Smooth muscle cell (in vitro differentiated cells): Measurements from ENCODE around the gene OTULIN. TPM values are rescaled to one million over a fixed set of nuclear protein-coding genes. Genes with fewer than 3 reads are reported as not detected.
A peak's percentile ranks its signal among the peaks of the same experiment; 100 is the strongest.

Experiments used
- DNase-seq: peaks from one replicate; lab custom pipeline; 2025; ENCODE audit not compliant: unreplicated experiment; lab: John Stamatoyannopoulos, UW
- H2AFZ ChIP-seq: fragments of 200-600 bp; sonication (generic); 2 replicates; pipeline ENCODE4 v1.6.0; 2016; ENCODE audit warnings: antibody characterized with exemption, low read depth, mild to moderate bottlenecking
- H3F3A ChIP-seq: fragments of 200-600 bp; sonication (generic); 2 replicates; pipeline ENCODE4 v1.6.0; 2017; ENCODE audit warnings: antibody characterized with exemption, low read depth
- H3K27ac ChIP-seq: fragments of 200-600 bp; sonication (generic); 2 replicates; pipeline ENCODE4 v1.5.1; 2016; ENCODE audit warnings: low read depth, mild to moderate bottlenecking
- H3K27me3 ChIP-seq: fragments of 200-600 bp; sonication (generic); 2 replicates; pipeline ENCODE4 v1.6.1; 2016; ENCODE audit warnings: low read depth, mild to moderate bottlenecking
- H3K36me3 ChIP-seq: fragments of 200-600 bp; sonication (generic); 2 replicates; pipeline ENCODE4 v1.5.1; 2016; ENCODE audit warnings: low read depth
- H3K4me1 ChIP-seq: fragments of 200-600 bp; sonication (generic); 2 replicates; pipeline ENCODE4 v1.5.1; 2016; ENCODE audit warnings: low read depth
- H3K4me2 ChIP-seq: fragments of 200-600 bp; sonication (generic); 2 replicates; pipeline ENCODE4 v1.6.0; 2016; ENCODE audit warnings: mild to moderate bottlenecking
- H3K4me3 ChIP-seq: fragments of 200-600 bp; sonication (generic); 2 replicates; pipeline ENCODE4 v1.5.1; 2016; ENCODE audit warnings: mild to moderate bottlenecking
- H3K79me2 ChIP-seq: fragments of 200-600 bp; sonication (generic); 2 replicates; pipeline ENCODE4 v1.6.0; 2016; ENCODE audit warnings: low read depth, mild to moderate bottlenecking
- H3K9ac ChIP-seq: fragments of 200-600 bp; sonication (generic); 2 replicates; pipeline ENCODE4 v1.6.0; 2016; ENCODE audit warnings: low read depth
- H3K9me3 ChIP-seq: fragments of 200-600 bp; sonication (generic); replicated peaks from 2 replicates; pipeline ENCODE4 v1.5.1; 2016; ENCODE audit warnings: low read depth
- H4K20me1 ChIP-seq: fragments of 200-600 bp; sonication (generic); 2 replicates; pipeline ENCODE4 v1.6.0; 2016; ENCODE audit warnings: low read depth
- WGBS: methylation state at CpG from one replicate; pipeline ENCODE4 v1.1.7; 2016; ENCODE audit warnings: low lambda C conversion rate; 5-methylcytosine and 5-hydroxymethylcytosine counted together
- polyA plus RNA-seq: library from polyadenylated mRNA; unstranded; fragments of >200 nt; fragmentation: Nextera tagmentation; extraction: Ambion mirVana; gene quantifications from 2 replicates; pipeline ENCODE4 v1.2.1, GENCODE V29; 2016
- total RNA-seq: library from RNA; depleted of rRNA; stranded (reverse); fragments of >200 nt; gene quantifications from 2 replicates; pipeline ENCODE4 v1.2.3, GENCODE V29; 2014
- TF ChIP-seq, protein P1 (sequence below): fragments of 200-600 bp; sonication (generic); IDR thresholded peaks from 2 replicates; pipeline ENCODE4 v1.5.1; 2017; ENCODE audit warnings: borderline replicate concordance, mild to moderate bottlenecking, antibody characterized with exemption; ENCODE audit not compliant: insufficient read depth, poor library complexity, severe bottlenecking

Gene OTULIN
- total and polyA plus RNA-seq, 2 experiments from 2014 or later: 17.6 to 30.3 TPM

DNA sequence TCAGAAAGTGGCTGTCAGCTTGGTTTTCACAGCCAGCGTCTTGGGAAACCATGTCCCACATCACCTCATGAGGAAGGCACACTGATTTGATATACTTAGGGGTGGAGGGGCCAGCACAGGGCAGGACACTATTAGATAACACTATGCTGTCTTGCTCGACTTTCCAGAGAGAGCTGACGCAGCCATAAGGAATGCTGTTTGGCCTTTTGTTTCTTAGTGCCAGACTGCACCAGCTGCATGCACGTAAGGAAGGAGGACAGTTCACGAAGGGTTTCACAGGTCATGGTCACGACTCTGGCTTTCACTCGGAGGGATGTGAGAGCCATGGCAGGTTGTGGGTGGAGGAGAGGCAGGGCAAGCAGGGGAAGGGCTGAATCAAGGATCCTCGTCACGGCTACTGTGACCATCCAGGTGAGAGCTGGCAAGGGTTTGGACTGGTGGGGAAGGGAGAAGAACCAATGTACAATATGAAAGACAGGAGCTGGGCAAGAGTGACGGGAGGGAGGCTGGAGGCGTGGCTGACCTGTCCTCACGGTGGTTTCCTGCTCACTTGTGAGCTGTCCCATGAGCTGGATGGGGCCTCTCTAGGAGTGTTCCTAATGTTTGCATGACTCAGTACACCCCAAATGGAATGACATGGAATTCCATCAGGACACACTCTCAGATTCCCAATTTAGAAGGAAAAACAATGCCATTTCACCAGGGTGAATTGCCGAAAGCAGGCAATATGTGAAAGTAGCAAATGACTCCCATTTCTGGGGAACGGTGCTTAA, 61.7 kb downstream of the OTULIN start:
- 50% methylated on average over 14 of the region's 14 CpGs for WGBS
- Histone ChIP-seq H3K9ac (peak overlapping the region; percentile 66), H2AFZ (no peak overlapping the region), H3K27me3 (no peaks in the 10 kb centered on the region), H3K4me1 (peaks cover 34% of the 10 kb centered on the region), H3K36me3 (no peaks in the 10 kb centered on the region), H3K4me2 (peak overlapping the region; percentile 59), H3K9me3 (no peaks in the 10 kb centered on the region), H3K27ac (peak overlapping the region; percentile 88), H3F3A (no peaks in the 10 kb centered on the region), H3K79me2 (no peaks in the 10 kb centered on the region), H3K4me3 (no peak overlapping the region), H4K20me1 (no peaks in the 10 kb centered on the region)
- no peak for DNase-seq
- TF ChIP-seq, protein P1, sequence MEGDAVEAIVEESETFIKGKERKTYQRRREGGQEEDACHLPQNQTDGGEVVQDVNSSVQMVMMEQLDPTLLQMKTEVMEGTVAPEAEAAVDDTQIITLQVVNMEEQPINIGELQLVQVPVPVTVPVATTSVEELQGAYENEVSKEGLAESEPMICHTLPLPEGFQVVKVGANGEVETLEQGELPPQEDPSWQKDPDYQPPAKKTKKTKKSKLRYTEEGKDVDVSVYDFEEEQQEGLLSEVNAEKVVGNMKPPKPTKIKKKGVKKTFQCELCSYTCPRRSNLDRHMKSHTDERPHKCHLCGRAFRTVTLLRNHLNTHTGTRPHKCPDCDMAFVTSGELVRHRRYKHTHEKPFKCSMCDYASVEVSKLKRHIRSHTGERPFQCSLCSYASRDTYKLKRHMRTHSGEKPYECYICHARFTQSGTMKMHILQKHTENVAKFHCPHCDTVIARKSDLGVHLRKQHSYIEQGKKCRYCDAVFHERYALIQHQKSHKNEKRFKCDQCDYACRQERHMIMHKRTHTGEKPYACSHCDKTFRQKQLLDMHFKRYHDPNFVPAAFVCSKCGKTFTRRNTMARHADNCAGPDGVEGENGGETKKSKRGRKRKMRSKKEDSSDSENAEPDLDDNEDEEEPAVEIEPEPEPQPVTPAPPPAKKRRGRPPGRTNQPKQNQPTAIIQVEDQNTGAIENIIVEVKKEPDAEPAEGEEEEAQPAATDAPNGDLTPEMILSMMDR: no peak

DNA sequence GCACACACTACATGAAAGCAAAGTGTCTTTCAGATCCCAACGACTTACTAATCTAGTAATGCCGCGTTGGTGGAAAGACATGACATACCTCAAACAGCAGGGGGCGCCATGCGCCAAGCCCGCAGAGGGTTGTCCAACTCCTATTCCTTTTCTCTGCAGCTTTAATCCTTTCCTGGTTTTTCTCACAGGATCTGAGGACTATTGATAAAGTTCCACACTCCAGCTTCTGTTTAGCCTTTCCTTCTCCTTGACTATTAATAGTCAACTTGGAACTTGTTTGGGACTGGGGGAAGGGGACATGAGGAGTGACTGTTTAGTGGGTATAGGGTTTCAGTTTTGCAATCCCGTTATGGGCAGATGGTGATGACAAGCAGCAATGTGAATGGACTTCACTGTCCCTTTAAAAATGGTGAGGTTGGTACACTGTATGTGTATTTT, 62.9 kb downstream of the OTULIN start:
- Histone ChIP-seq H3K4me3 (no peak overlapping the region), H3K9ac (no peak overlapping the region), H3K4me2 (peak overlapping the region; percentile 59), H3F3A (no peaks in the 10 kb centered on the region), H3K4me1 (peaks cover 34% of the 10 kb centered on the region), H3K27ac (no peak overlapping the region), H3K9me3 (no peaks in the 10 kb centered on the region), H3K79me2 (no peaks in the 10 kb centered on the region), H2AFZ (no peak overlapping the region), H4K20me1 (no peaks in the 10 kb centered on the region), H3K36me3 (no peaks in the 10 kb centered on the region), H3K27me3 (no peaks in the 10 kb centered on the region)
- 3% methylated on average over 7 of the region's 7 CpGs for WGBS
- TF ChIP-seq, protein P1: peak; percentile 96
- peak; percentile 37 for DNase-seq

GRCh38 chr5:14727928-14728458, 63.5 kb downstream of the OTULIN start:
- Histone ChIP-seq H3K9ac (no peak overlapping the region), H4K20me1 (no peaks in the 10 kb centered on the region), H3K4me2 (peak overlapping the region; percentile 14), H3K27me3 (no peaks in the 10 kb centered on the region), H3K36me3 (no peaks in the 10 kb centered on the region), H3K27ac (no peak overlapping the region), H3K4me3 (no peak overlapping the region), H2AFZ (no peak overlapping the region), H3K79me2 (no peaks in the 10 kb centered on the region), H3K4me1 (peaks cover 34% of the 10 kb centered on the region), H3K9me3 (no peaks in the 10 kb centered on the region), H3F3A (no peaks in the 10 kb centered on the region)
- no peak for DNase-seq
- TF ChIP-seq, protein P1: no peak
- 83% methylated on average over 7 of the region's 7 CpGs for WGBS
